ENCODE measurements around the gene KREMEN1.

Gene KREMEN1

GRCh38 chr22:29134448-29134847, 61.6 kb downstream of the KREMEN1 start:
- DNase-seq: no peak

DNA sequence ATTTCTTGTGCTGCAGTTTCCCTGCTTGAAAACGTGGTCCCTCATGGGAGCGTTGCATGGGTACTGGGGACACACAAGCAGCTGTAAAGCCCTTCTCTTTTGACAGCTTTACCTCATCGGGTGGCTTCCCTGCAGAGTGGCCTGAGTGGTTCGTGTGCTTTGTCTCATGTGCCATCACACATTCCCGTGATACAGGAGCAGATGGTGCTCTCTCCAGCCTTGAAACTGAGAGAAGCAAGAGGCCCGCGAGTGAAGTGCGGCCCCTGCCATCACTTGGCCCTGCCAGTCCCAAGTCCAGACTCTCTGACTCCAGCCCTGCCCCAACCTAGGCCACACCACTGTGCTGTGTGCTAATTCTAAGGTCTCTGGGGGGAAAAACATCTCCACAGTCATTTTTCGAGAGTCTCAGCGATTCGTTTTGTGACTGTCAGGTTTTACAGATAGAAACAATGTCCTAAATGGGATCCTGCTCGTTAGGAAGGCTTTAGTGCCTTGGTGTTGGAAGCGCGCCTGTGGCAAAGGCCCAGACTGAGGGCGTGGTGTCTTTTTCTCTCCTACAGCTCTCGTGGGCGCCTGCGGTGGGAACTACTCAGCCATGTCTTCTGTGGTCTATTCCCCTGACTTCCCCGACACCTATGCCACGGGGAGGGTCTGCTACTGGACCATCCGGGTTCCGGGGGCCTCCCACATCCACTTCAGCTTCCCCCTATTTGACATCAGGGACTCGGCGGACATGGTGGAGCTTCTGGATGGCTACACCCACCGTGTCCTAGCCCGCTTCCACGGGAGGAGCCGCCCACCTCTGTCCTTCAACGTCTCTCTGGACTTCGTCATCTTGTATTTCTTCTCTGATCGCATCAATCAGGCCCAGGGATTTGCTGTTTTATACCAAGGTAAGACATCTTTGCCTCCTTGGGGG, 64.2 kb downstream of the KREMEN1 start:
- no peak for DNase-seq

DNA sequence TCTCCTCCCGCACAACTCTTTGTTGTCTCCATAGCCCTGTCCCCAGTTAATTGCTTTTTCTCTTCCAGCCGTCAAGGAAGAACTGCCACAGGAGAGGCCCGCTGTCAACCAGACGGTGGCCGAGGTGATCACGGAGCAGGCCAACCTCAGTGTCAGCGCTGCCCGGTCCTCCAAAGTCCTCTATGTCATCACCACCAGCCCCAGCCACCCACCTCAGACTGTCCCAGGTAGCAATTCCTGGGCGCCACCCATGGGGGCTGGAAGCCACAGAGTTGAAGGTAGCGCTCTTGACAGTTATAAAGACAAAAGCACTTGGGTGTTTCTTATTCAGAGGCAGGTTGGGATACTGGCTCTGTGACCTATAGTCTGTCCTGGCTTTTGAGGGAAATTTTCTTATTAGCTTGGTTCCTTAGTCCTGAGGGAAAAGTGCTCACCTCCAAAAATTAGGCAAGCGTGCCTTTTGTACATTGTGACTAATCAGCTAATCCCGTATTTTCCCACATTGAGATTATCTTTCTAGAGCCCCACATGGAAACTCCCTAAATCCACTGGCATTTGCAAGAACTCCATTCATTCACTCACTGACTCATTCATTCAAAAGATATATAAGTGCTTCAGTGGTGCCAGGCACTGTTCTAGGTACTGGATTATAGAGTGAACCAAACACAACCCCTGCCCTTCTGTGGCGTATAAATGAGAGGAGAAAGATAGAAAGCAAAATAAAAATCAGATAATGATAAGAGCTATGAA, 65.9 kb downstream of the KREMEN1 start:
- no peak for DNase-seq

- DNase-seq: no peak
Measured at GRCh38 chr22:29139965-29140782, 67.3 kb downstream of the KREMEN1 start.

DNA sequence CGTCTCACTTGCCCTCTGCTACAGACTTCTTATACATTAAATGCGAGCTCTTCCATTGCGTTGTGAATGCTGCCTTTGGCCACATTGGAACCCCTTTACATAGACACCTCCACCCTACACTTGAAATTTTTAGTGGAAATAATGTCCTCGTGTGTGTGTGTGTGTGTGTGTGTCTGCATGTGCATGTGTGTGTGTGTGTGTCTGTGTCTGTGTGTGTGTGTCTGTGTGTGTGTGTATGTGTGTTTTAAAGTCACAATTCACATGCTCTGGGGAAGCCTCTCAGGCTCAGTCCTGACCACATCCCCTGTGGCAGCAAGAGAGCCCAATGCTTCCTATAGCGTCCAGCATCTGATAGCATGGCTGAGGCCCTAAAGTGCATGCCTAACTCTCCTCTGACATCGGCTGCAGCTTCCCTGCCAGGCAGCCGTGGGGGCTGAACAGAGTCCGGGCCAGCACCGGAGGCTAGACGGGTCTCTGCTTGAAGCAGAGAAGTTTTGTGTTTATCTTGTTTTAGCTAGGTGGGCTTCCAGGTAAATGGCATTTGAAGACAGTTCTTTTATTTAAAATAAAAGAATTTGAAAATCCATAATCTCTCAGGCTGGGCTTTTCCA, 68.3 kb downstream of the KREMEN1 start:
- DNase-seq: no peak

DNA sequence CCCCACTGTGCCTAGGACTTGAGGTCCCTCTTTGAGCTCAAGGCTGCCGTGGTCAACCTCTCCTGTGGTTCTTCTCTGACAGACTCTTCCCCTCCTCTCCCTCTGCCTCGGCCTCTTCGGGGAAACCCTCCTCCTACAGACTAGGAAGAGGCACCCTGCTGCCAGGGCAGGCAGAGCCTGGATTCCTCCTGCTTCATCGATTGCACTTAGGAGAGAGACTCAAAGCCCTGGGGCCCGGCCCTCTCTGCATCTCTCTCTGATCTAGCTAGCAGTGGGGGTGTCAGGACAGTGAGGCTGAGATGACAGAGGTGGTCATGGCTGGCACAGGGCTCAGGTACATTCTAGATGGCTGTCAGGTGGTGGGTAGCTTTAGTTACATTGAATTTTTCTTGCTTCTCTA, 69.3 kb downstream of the KREMEN1 start:
- no peak for DNase-seq

GRCh38 chr22:29143941-29144785, 71.3 kb downstream of the KREMEN1 start:
- peak; percentile 51 for DNase-seq

DNA sequence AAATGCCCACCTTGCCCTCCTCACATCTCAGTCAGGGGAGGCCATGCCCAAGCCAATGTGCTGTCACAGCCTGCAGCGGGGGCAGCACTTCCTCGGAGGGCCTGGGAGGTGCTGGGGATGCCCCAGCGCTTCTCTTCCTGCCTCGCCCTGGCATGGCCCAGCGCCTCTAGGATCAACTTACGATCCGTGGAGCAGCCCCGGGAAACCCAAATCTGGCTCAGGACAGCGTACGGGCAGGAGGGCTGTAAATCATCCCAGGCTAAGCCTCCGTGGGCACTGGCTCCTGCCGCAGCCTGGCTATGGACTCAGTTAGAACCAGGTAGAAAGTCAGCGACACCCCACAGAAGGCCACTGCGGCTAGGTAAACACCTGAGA, 71.9 kb downstream of the KREMEN1 start:
- no peak for DNase-seq

GRCh38 chr22:29145321-29146072, 72.7 kb downstream of the KREMEN1 start:
- peak; percentile 29 for DNase-seq

- DNase-seq: no peak
Measured at GRCh38 chr22:29146091-29146560, 73.3 kb downstream of the KREMEN1 start.

GRCh38 chr22:29146771-29147170, 73.9 kb downstream of the KREMEN1 start:
- no peak for DNase-seq

- no peak for DNase-seq
Measured at GRCh38 chr22:29147331-29147899, 74.6 kb downstream of the KREMEN1 start.

DNA sequence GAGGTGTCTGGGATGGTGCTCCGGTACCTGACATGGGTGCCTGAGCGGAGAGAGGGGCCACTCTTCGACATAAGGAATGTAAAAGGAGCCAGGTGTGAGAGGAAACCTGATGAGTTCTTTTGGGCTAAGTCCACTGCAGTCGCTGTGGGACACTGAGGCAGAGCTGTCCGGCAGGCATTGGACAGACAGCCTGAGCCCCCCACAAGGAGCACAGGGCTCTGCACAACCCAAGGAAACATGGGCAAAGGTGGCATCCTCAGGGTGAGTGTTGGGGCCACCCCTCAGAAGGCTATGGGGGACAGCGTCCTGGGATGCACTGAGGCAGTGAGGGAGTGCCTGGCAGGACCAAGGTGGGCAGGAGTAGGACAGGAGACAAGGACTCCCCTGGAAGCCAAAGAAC, 75.2 kb downstream of the KREMEN1 start:
- DNase-seq: no peak

DNA sequence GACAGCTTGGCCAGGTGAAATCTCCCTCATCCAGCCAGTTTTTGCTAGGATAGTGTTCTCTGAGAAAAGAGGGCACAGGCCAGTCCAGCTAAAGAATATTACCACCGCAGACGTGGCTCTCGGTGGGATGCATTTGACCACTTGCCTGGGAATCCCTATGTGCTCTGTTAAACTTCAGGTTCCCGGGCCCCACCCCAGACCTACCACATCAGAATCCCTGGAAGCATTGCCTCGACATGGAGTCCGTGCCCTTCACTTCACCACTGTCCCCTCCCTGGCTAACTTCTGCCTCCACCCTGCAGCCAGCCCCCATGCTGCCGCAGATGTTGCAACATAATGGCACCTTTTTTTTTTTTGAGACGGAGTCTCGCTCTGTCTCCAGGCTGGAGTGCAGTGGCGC, 76.0 kb downstream of the KREMEN1 start:
- no peak for DNase-seq

DNA sequence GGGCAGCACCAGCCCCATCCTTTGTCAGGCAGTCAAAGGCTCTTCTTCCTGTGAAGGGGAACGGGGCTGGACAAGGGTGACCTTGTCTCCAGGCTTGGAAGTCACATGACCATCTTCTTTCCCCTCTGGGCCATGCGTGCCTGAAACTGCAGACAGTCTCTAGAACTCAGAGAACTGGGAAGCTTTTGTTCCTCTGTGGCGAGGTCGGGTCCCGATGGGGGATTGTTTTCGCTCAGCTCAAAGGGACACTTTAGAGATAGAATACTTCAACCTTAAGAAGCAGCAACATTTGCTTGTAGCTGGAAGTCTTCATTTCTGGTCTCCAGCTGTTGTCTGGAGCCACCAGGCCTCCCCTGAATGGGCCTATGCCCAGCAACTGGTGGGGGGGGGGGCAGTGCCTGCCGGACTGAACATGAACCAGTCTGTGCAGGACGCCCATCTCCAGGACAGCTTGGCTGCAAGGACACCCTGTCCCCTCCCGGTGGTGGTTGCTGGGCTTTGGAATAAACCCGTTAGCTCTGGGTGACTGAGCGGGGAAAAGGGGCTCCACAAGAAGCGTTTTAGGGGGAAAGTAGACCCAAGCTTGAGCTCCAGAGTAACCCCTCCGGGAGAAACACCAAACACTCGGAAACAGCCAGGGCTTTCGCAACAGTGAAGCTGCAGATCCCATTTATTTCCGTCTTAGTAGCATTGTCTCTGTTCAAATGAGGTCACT, 77.2 kb downstream of the KREMEN1 start:
- DNase-seq: no peak

DNA sequence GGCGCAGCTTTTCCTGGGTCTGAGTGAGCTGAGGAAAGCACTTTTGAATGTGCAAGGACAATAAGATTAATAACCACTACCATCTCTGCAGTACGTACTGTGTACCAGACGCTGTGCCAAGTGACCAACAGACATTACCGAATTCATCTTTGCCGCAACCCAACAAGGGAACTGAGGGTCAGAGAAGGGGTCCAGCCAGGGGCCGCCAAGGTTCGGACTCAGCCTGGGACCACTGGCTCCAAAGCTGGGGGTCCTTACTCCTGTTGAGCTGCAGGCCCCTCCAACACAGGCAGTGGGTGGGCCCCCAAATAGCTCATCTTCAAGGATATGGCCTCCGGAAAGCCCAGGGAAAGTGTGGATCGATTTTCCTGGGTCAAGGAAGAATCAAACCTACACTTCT, 77.9 kb downstream of the KREMEN1 start:
- no peak for DNase-seq

GRCh38 chr22:29151316-29151715, 78.5 kb downstream of the KREMEN1 start:
- no peak for DNase-seq

DNA sequence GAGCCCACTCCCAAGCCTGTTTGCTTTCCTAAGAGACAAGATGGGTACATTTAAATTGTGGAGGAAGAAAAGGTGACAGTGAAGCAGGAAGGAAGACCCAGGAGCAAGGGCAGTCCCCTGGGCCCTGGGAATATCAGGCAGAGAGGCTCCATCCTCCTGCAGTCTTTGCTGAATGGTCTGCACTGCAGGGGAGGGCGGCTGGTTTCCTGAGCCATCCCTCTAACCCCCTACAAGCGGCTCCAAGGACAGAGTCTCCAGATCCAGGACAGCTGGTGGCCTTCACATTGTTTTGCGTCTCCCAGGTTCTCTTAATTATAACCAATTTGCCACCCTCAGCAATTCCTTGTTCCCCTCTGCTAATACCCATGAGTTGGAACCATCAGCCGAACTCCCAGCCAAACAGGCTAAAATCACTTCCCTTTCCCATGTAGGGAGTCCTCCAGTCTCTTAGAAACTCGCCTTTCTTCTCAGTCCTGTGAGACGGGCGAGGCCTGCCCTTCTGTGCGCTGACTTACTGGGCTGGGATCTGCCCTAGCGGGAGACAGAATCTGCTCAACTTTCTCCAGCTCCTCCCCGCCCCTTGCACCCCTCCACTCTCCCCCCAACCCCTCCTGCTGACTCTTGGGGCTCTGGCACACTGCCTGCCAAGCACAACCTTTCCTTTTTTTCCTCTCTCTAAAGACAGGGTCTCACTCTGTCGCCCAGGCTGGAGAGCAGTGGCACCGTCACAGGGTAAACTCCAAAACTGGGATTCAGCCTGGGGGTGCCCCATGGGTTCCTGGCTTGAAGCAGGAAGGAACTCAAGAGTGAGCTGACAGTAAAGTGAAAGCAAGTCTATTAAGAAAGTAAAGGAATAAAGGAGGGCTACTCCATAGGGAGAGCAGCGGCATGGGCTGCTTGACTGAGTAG, 79.5 kb downstream of the KREMEN1 start:
- DNase-seq: no peak
